Measurements from ENCODE around the gene CABLES2. TPM values are rescaled to one million over a fixed set of nuclear protein-coding genes. Genes with fewer than 3 reads are reported as not detected.

The CABLES2 gene
- total and polyA plus RNA-seq, 2 of the 4 experiments (the other 2 are of a cell fraction), result 1.4 to 5.1 TPM

DNA sequence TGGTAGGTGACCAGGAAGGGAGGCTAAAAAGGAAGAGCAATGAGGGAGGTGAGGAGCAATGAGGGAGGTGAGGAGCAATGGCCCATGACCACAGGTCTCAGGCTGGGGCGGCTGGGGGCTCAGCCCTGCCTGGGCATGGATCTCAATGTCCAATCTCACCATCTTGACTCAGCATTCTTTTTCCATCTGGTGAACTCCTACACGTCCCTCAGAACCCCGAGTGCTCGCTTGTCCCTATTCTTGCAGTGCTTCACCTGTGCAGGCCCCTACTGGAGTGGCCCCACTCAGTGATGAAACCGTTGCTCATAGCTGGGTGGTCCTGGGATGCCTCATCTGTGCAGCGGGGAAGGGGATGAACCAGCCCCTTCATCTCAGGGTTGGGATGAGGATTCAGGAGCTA lies 37.2 kb upstream of the CABLES2 start:
- in situ Hi-C loops (cut with MboI; ENCODE audit: low sequenced_read_pairs), result no loop called here

More for the DNA sequence above, 37.2 kb upstream of the CABLES2 start:
- Histone ChIP-seq H3K4me2 (ENCODE audit: low read depth, low read length) (no peak overlapping the region), H3K27me3 (ENCODE audit: control insufficient read depth, insufficient read depth, low read length) (peaks cover 44% of the 10 kb centered on the region), H2AK5ac (ENCODE audit: low read depth, low read length) (no peak overlapping the region), H3K27ac (ENCODE audit: insufficient read depth, low read length) (no peak overlapping the region), H4K8ac (ENCODE audit: low read depth in 2 of 2, low read length in 2 of 2) (no peak overlapping the region), H3K79me1 (ENCODE audit: low read depth in 1 of 2, low read length in 2 of 2) (no peaks in the 10 kb centered on the region), H3K4me1 (ENCODE audit: control insufficient read depth, insufficient read depth, low read length) (no peaks in the 10 kb centered on the region), H3K4ac (ENCODE audit: low read depth, low read length) (no peak overlapping the region), H3K4me3 (ENCODE audit: insufficient read depth, low read depth, low read length) (no peak overlapping the region), H2BK20ac (ENCODE audit: low read depth, low read length) (no peak overlapping the region), H4K20me1 (ENCODE audit: insufficient read depth, low read length) (no peaks in the 10 kb centered on the region), H3K36me3 (ENCODE audit: control insufficient read depth, insufficient read depth, low read length) (no peaks in the 10 kb centered on the region), H2BK5ac (ENCODE audit: low read depth, low read length, poor library complexity, severe bottlenecking) (no peak overlapping the region), H4K91ac (ENCODE audit: insufficient read depth, low read depth, low read length) (no peak overlapping the region), H3K9ac (ENCODE audit: low read depth, low read length) (no peak overlapping the region), H2AK9ac (replicated peaks; ENCODE audit: low read depth, low read length, poor library complexity) (no peak overlapping the region), H2BK15ac (ENCODE audit: low read depth, low read length) (no peak overlapping the region), H3K18ac (ENCODE audit: low read depth, low read length) (no peak overlapping the region), H3K14ac (replicated peaks; ENCODE audit: low read depth, low read length) (no peak overlapping the region), H2AFZ (replicated peaks; ENCODE audit: low read length, poor library complexity) (no peak overlapping the region), H2BK120ac (ENCODE audit: low read depth, low read length) (no peak overlapping the region), H3K23ac (ENCODE audit: low read depth, low read length) (no peak overlapping the region), H4K5ac (ENCODE audit: low read depth, low read length) (no peak overlapping the region), H3K9me3 (ENCODE audit: control insufficient read depth, insufficient read depth, low read length) (peaks cover 2% of the 10 kb centered on the region; the same call in 1 of the 2 replicates), H3K9me1 (ENCODE audit: insufficient read depth, low read length) (no peaks in the 10 kb centered on the region), H3K56ac (ENCODE audit: extremely low read depth, insufficient read depth, low read length) (no peak overlapping the region)
- POLR2A ChIA-PET (ENCODE audit: unreplicated experiment), result no interaction called here
- TF ChIP-seq RCOR1 (IDR thresholded peaks at IDR 0.05; ENCODE audit: insufficient replicate concordance, low read length) (no peak), CTCF (conservative IDR thresholded peaks at IDR 0.05; ENCODE audit: low read depth, low read length) (no peak), POLR2A (IDR thresholded peaks at IDR 0.05; ENCODE audit: low read depth, low read length) (no peak), MAFK (IDR thresholded peaks at IDR 0.05; ENCODE audit: low read depth, low read length) (no peak), CHD1 (IDR thresholded peaks at IDR 0.05; ENCODE audit: low read depth, low read length) (no peak), MXI1 (IDR thresholded peaks at IDR 0.05; ENCODE audit: borderline replicate concordance, low read depth, low read length) (no peak), NFE2L2 (IDR thresholded peaks at IDR 0.05; ENCODE audit: low read depth, low read length) (no peak), FOS (IDR thresholded peaks at IDR 0.05; ENCODE audit: low read depth, low read length) (no peak), SMC3 (IDR thresholded peaks at IDR 0.05; ENCODE audit: low read depth, low read length) (no peak), RAD21 (IDR thresholded peaks at IDR 0.05; ENCODE audit: low read length) (no peak), CEBPB (IDR thresholded peaks at IDR 0.05; ENCODE audit: low read depth, low read length) (no peak), BHLHE40 (IDR thresholded peaks at IDR 0.05; ENCODE audit: low read depth, low read length) (no peak), MAZ (IDR thresholded peaks at IDR 0.05; ENCODE audit: borderline replicate concordance, low read depth, low read length) (no peak), RFX5 (IDR thresholded peaks at IDR 0.05; ENCODE audit: low read depth, low read length) (no peak)
- TF ChIP-seq, protein P1, sequence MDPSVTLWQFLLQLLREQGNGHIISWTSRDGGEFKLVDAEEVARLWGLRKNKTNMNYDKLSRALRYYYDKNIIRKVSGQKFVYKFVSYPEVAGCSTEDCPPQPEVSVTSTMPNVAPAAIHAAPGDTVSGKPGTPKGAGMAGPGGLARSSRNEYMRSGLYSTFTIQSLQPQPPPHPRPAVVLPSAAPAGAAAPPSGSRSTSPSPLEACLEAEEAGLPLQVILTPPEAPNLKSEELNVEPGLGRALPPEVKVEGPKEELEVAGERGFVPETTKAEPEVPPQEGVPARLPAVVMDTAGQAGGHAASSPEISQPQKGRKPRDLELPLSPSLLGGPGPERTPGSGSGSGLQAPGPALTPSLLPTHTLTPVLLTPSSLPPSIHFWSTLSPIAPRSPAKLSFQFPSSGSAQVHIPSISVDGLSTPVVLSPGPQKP (IDR thresholded peaks at IDR 0.05; ENCODE audit: borderline replicate concordance, low read depth, low read length), result no peak
- ATAC-seq (ENCODE audit: low read depth), result no peak
- intact Hi-C loops (cut with micrococcal nuclease), result no loop called here
- dilution Hi-C loops (cut with HindIII; ENCODE audit: low sequenced_read_pairs, unreplicated experiment), result no loop called here
- no peak for DNase-seq
- WGBS, 2 experiments (ENCODE audit: extremely low coverage in 2 of 2, insufficient read length in 1 of 2), result 90% methylated on average over 4 of the region's 6 CpGs; no CpG with 5 or more reads in 1 of the 2 experiments
- CTCF ChIA-PET, result no interaction called here
- BruUV-seq (replicated peaks), result no TSS peak

Measured in IMR-90 (cell line).